HG02610 (cell line): ENCODE data around the gene COX7B2.

Source experiments
- ATAC-seq: cut with Tn5 transposase; IDR thresholded peaks from one replicate; pipeline ENCODE4 v1.9.1; 2021; ENCODE audit warnings: mild to moderate bottlenecking, moderate library complexity; ENCODE audit not compliant: unreplicated experiment

COX7B2 gene

GRCh38 chr4:46890056-46890455 is 19.0 kb downstream of the COX7B2 start:
- no peak for ATAC-seq

DNA sequence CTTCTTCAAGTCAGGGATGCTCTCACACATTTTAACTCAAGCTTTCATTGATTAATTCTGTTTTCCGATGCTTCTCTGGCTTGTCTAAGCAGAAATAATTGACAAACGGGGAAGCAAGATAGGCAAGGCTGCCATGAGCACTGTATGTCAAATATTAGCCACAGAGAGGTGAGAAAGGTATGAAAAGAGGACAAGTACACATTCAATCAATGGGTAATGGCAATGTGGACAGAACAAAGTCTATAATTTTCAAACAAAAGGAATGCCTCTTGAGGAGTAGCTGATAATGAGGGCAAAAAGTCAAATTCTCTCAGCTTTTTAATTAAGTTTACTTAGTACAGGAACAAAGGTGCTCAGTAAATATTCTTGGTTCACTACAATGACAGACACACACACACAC is 19.6 kb downstream of the COX7B2 start:
- ATAC-seq, result no peak

GRCh38 chr4:46886711-46887110 is 22.3 kb downstream of the COX7B2 start:
- no peak for ATAC-seq

- no peak for ATAC-seq
Measured at GRCh38 chr4:46878641-46879040, 30.4 kb downstream of the COX7B2 start.

- no peak for ATAC-seq
Measured at GRCh38 chr4:46874811-46875210, 34.2 kb downstream of the COX7B2 start.

GRCh38 chr4:46870411-46870810 is 38.6 kb downstream of the COX7B2 start:
- ATAC-seq, result no peak

DNA sequence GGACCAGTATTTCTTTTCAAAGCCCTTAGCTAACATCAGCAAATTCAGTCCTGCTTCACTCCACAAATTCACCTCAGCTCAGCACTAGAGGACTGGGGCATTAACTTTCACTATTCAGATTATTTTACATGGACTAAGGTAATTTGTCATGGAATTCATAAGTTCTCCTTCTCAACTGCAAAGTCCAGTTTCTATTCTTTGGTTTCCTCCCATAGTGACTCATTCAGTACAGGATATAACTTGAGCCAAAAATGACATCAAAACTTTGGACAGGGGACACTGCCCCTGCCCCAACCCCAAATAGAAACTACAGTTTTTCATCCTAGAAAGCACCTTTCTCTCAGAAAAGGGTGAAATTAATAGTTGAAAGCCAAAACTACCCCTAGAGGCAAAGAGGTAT is 52.7 kb downstream of the COX7B2 start:
- ATAC-seq, result no peak

DNA sequence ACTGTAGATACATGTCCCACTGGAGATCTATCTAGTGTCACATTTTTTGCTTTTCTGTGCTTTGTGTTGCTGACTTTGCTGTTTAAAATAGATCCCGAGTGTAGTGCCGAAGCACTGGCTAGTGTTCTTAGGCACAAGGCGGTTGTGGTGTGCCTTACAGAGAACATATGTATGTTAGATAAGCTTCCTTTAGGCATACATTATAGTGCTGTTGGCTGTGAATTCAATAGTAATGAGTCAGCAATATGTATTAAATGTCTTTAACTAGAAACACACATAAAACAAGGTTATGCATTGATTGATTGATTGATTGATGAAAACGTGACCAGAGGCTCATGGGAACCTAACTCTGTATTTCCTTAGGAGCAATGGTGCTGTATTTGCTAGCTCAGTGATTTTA is 56.2 kb downstream of the COX7B2 start:
- ATAC-seq, result no peak

- ATAC-seq, result no peak
Measured at GRCh38 chr4:46850026-46850425, 59.0 kb downstream of the COX7B2 start.

GRCh38 chr4:46844325-46844917 is 64.6 kb downstream of the COX7B2 start:
- ATAC-seq, result no peak

DNA sequence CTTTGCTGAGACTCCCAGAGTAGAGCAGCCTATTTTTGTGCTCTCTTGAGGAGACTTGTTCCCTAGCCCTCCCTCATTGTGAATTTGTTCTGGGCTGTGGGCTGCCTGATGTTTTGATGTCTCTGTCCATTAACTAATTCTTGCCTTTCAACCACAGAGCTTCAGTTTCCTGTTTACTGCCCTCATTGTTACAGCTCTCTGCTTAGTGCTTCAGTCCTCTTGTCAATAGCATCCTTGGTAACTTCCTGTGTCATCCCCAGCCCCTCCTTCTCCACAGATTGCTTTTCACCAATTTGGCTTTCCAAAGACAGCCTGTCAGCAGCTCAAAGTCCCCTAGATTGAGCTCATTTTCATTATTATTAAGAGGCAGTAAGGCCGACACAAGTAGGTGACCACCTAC is 69.9 kb downstream of the COX7B2 start:
- no peak for ATAC-seq

GRCh38 chr4:46837639-46838038 is 71.4 kb downstream of the COX7B2 start:
- ATAC-seq, result no peak

DNA sequence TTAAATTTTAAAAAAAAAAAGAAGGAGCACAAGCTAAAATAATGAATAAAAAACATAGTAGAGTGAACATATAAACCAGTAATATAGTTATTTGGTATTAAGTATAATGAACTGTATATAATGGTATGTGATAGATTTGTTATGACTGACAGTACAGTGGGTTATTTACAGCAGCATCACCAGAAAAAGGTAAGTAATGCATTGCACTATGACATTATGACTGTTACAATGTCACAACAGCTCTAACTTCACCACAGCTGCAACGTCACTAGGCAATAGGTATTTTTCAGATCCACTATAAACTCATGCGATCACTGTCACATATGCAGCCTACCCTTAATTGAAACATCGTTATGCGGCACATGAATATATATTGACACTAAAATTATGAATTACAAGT is 72.5 kb downstream of the COX7B2 start:
- ATAC-seq, result no peak

DNA sequence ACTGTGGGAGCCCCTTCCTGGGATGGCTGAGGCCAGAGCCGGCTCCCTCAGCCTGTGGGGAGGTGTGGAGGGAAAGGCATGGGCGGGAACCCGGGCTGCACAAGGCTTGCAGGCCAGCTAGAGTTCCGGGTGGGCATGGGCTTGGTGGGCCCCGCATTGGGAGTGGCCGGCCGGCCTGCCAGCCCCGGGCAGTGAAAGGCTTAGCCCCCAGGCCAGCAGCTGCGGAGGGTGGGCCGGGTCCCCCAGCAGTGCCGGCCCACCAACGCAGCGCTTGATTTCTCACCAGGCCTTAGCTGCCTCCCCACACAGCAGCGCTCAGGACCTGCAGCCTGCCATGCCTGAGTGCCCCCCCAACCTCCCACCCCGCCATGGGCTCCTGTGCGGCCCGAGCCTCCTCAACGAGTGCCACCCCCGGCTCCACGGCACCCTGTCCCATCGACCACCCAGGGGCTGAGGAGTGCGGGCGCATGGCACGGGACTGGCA is 78.0 kb downstream of the COX7B2 start:
- no peak for ATAC-seq

GRCh38 chr4:46820154-46820553 is 88.9 kb downstream of the COX7B2 start:
- no peak for ATAC-seq

DNA sequence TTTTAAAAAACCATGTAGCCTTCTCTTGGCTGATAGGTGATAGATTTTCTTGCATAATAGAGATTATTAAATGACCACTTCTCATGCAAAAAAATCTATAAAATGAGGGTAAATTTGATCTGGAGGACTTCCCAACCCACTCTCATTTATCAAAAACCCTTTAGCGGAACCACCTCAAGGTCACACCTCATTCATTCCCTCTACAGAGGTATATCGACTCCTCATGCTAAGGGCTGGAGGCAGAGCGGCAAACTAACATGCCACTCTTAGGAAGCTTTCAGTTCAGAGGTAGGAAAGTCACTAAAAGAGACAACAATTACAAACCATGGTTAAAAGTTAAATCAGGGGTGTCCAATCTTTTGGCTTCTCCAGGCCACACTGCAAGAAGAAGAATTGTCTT is 90.0 kb downstream of the COX7B2 start:
- ATAC-seq, result no peak

DNA sequence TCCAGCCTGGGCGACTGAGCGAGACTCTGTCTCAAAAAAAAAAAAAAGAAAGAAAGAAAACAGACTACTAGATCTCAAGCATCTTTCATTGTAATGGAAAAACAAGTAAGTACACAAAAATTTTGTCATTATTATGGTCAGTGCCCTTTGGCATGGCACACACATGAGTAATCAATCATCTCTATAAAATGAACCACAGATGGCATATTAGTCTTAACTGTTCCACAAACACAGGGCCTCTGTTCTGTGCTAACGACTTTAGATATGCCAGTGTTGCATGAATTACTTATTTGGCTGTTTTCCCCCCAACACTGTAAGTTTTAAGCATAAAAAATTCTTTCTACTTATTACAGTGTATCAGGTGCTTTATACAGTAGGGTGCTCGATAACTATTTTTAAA is 90.4 kb downstream of the COX7B2 start:
- no peak for ATAC-seq

DNA sequence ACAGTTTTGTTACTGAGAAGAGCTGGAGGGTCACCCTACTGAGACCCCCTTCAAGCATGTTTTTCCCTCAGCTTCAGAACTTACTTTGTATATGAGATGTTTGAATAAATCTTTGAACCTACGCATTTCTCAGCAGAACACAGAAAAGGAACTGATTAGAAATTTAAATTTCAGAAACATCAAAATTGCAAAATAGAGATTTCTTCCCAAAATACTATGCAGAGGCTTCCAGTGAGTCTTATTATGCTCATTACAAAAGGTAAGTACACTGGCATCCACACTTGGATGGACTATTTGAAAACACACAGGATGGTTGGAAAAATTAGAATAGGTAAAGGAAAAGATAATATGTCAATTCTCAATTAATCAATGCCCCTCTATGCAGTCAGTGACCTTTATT is 91.2 kb downstream of the COX7B2 start:
- no peak for ATAC-seq

DNA sequence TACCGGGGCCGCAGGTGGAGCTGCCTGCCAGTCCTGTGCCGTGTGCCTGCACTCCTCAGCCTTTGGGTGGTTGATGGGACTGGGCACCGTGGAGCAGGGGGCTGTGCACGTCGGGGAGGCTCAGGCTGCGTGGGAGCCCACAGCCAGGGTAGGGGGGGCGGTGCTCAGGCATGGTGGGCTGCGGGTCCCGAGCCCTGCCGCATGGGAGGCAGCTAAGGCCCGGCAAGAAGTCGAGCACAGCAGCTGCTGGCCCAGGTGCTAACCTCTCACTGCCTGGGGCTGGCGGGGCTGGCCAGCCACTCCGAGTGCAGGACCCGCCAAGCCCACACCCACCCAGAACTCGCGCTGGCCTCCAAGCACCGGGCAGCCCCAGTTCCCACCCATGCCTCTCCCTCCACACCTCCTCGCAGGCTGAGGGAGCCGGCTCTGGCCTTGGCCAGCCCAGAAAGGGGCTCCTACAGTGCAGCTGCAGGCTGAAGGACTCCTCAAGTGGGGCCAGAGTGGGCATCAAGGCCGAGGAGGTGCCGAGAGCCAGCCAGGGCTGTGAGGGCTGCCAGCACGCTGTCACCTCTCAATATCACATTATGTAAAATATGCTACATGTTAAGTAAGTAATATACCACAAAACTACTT is 104.1 kb downstream of the COX7B2 start:
- ATAC-seq, result no peak

GRCh38 chr4:46793036-46793435 is 116.0 kb downstream of the COX7B2 start:
- no peak for ATAC-seq

GRCh38 chr4:46781434-46782092 is 127.5 kb downstream of the COX7B2 start:
- no peak for ATAC-seq

DNA sequence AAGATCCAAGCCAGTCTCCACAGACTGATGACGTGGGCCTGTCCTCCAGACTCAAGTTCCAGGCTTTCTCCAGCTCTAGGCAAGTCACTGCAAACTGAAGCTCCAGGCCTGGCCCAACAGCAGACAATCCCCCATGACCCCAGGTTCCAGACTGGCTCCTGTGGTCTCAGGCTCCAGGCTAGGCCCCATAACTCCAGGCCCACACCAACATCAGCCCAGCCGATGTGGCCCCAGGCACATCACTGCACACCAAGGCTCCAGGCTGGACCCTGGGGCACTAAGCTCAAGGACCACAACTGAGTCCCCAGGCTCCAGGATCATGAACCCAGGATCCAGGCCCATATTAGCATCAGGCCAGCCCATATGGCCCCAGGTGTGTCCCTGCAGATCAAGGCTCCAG is 143.6 kb downstream of the COX7B2 start:
- ATAC-seq, result no peak
